NCI-H1694 treated with DMSO at 0.1 percent for 48 hours (cell line): Measurements from ENCODE around the gene FLRT2.

Experiments
- DNase-seq: peaks from one replicate; lab custom pipeline; 2025; lab: John Stamatoyannopoulos, UW

The FLRT2 gene

GRCh38 chr14:85660243-85660922 is 130.4 kb downstream of the FLRT2 start:
- no peak for DNase-seq

GRCh38 chr14:85662096-85662495 is 132.2 kb downstream of the FLRT2 start:
- DNase-seq, result no peak

- DNase-seq, result no peak
Measured at GRCh38 chr14:85663256-85663655, 133.3 kb downstream of the FLRT2 start.

GRCh38 chr14:85663667-85664066 is 133.7 kb downstream of the FLRT2 start:
- DNase-seq, result no peak

- no peak for DNase-seq
Measured at GRCh38 chr14:85675957-85676356, 146.0 kb downstream of the FLRT2 start.

GRCh38 chr14:85686908-85687307 is 157.0 kb downstream of the FLRT2 start:
- no peak for DNase-seq

GRCh38 chr14:85687456-85687855 is 157.5 kb downstream of the FLRT2 start:
- DNase-seq, result no peak

GRCh38 chr14:85688006-85688405 is 158.1 kb downstream of the FLRT2 start:
- no peak for DNase-seq

GRCh38 chr14:85695300-85695699 is 165.4 kb downstream of the FLRT2 start:
- no peak for DNase-seq

- no peak for DNase-seq
Measured at GRCh38 chr14:85701116-85701515, 171.2 kb downstream of the FLRT2 start.

- DNase-seq, result no peak
Measured at GRCh38 chr14:85701763-85702162, 171.8 kb downstream of the FLRT2 start.

- no peak for DNase-seq
Measured at GRCh38 chr14:85702191-85702590, 172.2 kb downstream of the FLRT2 start.

GRCh38 chr14:85702997-85703396 is 173.1 kb downstream of the FLRT2 start:
- DNase-seq, result no peak
